SU-DHL-6 (cell line): Measurements from ENCODE around the gene ERAP2.
A peak's percentile ranks its signal among the peaks of the same experiment; 100 is the strongest.

Experiments used
- H2AFZ ChIP-seq: fragments of 200-600 bp; sonication (generic); 2 replicates; pipeline ENCODE4 v1.6.1; 2014; ENCODE audit warnings: low read depth, mild to moderate bottlenecking, moderate library complexity, mixed read lengths, antibody characterized with exemption, low read length; ENCODE audit not compliant: severe bottlenecking
- H3F3A ChIP-seq: fragments of 200-600 bp; shearing (Covaris generic); 2 replicates; pipeline ENCODE4 v1.6.0; 2016; ENCODE audit warnings: antibody characterized with exemption, mild to moderate bottlenecking; ENCODE audit not compliant: insufficient read depth
- H3K27ac ChIP-seq: fragments of 200-600 bp; sonication (generic); 2 replicates; pipeline ENCODE4 v1.5.1; 2016; ENCODE audit warnings: low read depth, mild to moderate bottlenecking, low read length, moderate library complexity, mixed read lengths
- H3K27me3 ChIP-seq: fragments of 200-600 bp; sonication (generic), shearing (Covaris generic); 2 replicates; pipeline ENCODE4 v1.6.0; 2014; ENCODE audit warnings: mild to moderate bottlenecking, low read length
- H3K36me3 ChIP-seq: fragments of 200-600 bp; sonication (generic); 2 replicates; pipeline ENCODE4 v1.6.1; 2014; ENCODE audit warnings: mild to moderate bottlenecking, low read length, mixed read lengths
- H3K4me2 ChIP-seq: fragments of 300-600, 200-600 bp; shearing (Covaris generic), sonication (generic); 2 replicates; pipeline ENCODE4 v1.6.0; 2014; ENCODE audit warnings: low read length, low read depth, mild to moderate bottlenecking; ENCODE audit not compliant: poor library complexity, severe bottlenecking
- H3K4me3 ChIP-seq: fragments of 200-600 bp; sonication (generic); 2 replicates; pipeline ENCODE4 v1.5.1; 2014; ENCODE audit warnings: antibody characterized with exemption, low read length, mild to moderate bottlenecking, mixed read lengths; ENCODE audit not compliant: insufficient read depth, poor library complexity, severe bottlenecking
- H3K79me2 ChIP-seq: fragments of 200-600 bp; sonication (generic); 2 replicates; pipeline ENCODE4 v1.6.1; 2014; ENCODE audit warnings: mild to moderate bottlenecking, low read length, moderate library complexity; ENCODE audit not compliant: insufficient read depth
- H3K9ac ChIP-seq: fragments of 200-600 bp; sonication (generic); 2 replicates; pipeline ENCODE4 v1.7.0; 2014; ENCODE audit warnings: mild to moderate bottlenecking, low read length
- H3K9me2 ChIP-seq: fragments of 200-600 bp; sonication (generic); replicated peaks from 2 replicates; pipeline ENCODE4 v1.6.1; 2014; ENCODE audit warnings: low read length; ENCODE audit not compliant: insufficient read depth
- H3K9me3 ChIP-seq: fragments of 200-600 bp; sonication (generic); 2 replicates; pipeline ENCODE4 v1.6.1; 2014; ENCODE audit warnings: low read length, mixed read lengths; ENCODE audit not compliant: insufficient read depth
- H4K20me1 ChIP-seq: fragments of 200-600 bp; sonication (generic); 2 replicates; pipeline ENCODE4 v1.6.1; 2014; ENCODE audit warnings: low read depth, mild to moderate bottlenecking, antibody characterized with exemption, low read length, moderate library complexity, mixed read lengths
- EZH2phosphoT487 ChIP-seq: fragments of 200-600 bp; sonication (generic), shearing (Covaris generic); conservative IDR thresholded peaks from 2 replicates; pipeline ENCODE4 v1.6.1; 2018; ENCODE audit warnings: mild to moderate bottlenecking, antibody characterized with exemption, low read length, moderate library complexity, mixed read lengths
- TF ChIP-seq, protein P1 (sequence below): fragments of 200-600 bp; sonication (generic); IDR thresholded peaks from one replicate; pipeline ENCODE4 v1.5.1; 2017; ENCODE audit warnings: antibody characterized with exemption, mild to moderate bottlenecking, low read length, moderate library complexity; ENCODE audit not compliant: insufficient read depth, poor library complexity, severe bottlenecking

The ERAP2 gene

DNA sequence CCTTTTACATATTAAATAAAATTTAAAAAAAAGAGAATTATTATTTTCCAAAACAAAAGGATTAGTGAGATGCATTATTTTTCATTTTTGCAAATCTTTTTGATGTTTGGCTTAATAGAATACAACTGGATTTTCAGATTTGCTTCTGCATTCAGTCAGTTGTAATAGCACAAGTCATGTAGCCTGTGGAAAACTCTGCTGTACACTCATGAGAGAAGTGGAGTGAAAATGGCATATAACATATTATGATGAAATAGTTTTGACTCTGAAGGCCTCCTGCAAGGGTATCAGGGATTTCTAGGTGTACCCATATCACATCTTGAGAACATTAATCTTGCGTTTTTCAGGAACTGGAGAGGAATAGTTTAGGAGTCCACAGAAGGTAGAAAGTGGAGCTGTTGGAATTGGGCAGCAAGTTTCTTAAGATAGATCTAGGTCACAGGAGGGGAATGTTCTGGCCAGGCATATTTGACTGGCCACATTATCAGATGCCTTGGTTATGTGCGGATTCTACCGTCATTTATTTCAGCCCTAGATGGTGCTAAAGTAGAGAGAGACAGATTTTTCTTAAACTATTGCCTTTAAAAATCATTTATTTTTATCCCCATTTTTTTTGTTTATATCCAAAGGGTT lies 75.9 kb downstream of the ERAP2 start:
- Histone ChIP-seq H3F3A (peaks cover 45% of the 10 kb centered on the region), H3K27ac (peak overlapping the region; percentile 52; the same call in 1 of the 2 replicates), H3K9ac (no peak overlapping the region), H3K4me3 (no peak overlapping the region), H3K9me2 (no peaks in the 10 kb centered on the region), H3K9me3 (no peaks in the 10 kb centered on the region), H4K20me1 (0 out of 2 replicates have a peak, but pooled peaks cover 10% of the 10 kb centered on the region), H2AFZ (no peak overlapping the region), H3K27me3 (no peaks in the 10 kb centered on the region), H3K4me2 (peak overlapping the region; percentile 28), H3K79me2 (peaks cover 96% of the 10 kb centered on the region), H3K36me3 (peaks cover 8% of the 10 kb centered on the region)
- no peak for TF ChIP-seq EZH2phosphoT487

DNA sequence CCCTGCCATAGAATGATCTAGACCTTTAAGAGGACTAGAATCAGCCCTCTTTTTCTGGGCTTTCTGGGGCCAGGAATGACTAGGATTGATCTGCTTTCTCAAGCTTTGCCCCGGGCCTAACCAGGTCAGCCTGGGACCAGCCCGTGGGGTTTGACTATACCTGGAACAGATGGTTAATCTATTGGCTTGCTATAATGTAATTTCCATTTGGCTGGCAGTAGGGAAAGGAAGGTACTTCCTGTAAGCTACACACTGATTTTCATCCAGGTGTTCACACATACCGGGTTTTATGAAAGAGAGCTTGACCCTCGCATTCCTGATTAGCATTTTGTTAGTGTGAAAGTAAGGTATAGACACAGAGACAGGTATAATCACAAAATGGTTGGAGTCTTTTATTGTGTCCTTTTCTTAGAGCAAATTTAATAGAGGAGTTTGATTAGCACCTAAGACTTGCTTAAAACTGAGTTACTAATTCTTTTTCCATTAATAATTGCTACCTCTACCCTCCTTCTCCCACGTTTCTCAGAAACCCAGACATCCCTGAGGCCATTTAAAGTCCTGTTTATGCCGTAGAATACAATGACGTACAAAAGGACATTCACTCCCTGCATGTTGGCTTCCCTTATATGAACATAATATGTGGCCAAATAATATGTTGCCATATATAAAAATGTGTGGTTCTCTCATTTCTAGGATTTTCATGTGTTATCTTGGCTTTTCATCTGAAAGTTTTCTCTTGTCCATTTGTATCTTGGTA lies 76.9 kb downstream of the ERAP2 start:
- Histone ChIP-seq H3F3A (peaks cover 53% of the 10 kb centered on the region), H3K27me3 (no peaks in the 10 kb centered on the region), H3K36me3 (peaks cover 5% of the 10 kb centered on the region), H3K27ac (peak overlapping the region; percentile 52; the same call in 1 of the 2 replicates), H3K9ac (peak overlapping the region; percentile 10; the same call in 1 of the 2 replicates), H3K4me2 (peak overlapping the region; percentile 28), H3K9me3 (no peaks in the 10 kb centered on the region), H4K20me1 (0 out of 2 replicates have a peak, but pooled peaks cover 10% of the 10 kb centered on the region), H3K79me2 (peaks cover 96% of the 10 kb centered on the region), H3K9me2 (no peaks in the 10 kb centered on the region), H3K4me3 (no peak overlapping the region), H2AFZ (no peak overlapping the region)
- no peak for TF ChIP-seq EZH2phosphoT487
- TF ChIP-seq, protein P1, sequence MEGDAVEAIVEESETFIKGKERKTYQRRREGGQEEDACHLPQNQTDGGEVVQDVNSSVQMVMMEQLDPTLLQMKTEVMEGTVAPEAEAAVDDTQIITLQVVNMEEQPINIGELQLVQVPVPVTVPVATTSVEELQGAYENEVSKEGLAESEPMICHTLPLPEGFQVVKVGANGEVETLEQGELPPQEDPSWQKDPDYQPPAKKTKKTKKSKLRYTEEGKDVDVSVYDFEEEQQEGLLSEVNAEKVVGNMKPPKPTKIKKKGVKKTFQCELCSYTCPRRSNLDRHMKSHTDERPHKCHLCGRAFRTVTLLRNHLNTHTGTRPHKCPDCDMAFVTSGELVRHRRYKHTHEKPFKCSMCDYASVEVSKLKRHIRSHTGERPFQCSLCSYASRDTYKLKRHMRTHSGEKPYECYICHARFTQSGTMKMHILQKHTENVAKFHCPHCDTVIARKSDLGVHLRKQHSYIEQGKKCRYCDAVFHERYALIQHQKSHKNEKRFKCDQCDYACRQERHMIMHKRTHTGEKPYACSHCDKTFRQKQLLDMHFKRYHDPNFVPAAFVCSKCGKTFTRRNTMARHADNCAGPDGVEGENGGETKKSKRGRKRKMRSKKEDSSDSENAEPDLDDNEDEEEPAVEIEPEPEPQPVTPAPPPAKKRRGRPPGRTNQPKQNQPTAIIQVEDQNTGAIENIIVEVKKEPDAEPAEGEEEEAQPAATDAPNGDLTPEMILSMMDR, result no peak

DNA sequence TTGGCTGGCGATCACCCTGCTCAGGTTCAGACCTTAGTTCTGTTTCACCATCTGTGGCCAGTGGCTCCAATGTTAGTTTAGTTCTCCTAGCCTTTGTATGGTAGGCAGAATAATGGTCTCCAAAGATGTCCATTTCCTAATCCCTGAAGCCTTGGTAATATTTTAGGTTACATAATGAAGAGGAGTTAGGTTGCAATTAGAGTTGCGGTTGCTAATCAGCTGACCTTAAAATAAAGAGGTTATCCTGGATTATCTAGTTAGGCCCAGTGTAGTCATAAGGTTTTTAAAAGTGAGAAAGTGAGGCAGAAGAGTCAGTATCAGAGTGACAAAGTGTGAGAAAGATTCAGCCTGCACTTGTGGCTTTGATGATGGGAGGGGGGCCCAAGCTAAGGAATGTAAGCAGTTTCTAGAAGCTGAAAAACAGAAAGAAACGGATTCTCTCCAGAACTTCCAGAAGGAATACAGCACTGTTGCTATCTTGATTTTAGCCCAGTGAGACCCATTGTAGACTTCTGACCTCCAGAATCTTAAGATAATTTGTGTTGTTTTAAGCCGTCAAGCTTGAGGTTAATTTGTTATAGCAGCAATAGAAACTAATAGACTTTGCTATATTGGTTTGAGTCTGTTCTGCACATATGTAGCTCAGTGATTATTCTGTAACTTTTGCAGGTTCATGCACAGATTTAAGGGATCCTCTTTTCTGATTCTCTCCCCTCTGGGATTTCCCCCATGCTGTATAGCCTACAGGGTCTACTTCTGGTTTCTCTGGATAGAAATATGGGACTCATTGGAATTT lies 81.2 kb downstream of the ERAP2 start:
- Histone ChIP-seq H3K27ac (peak overlapping the region; percentile 99), H4K20me1 (no peaks in the 10 kb centered on the region), H3K4me2 (peak overlapping the region; percentile 90), H3K36me3 (peaks cover 13% of the 10 kb centered on the region), H3K4me3 (peak overlapping the region; percentile 93), H3K27me3 (no peaks in the 10 kb centered on the region), H3F3A (peaks cover 76% of the 10 kb centered on the region), H3K9ac (peak overlapping the region; percentile 89), H3K9me2 (no peaks in the 10 kb centered on the region), H3K79me2 (peaks cover 94% of the 10 kb centered on the region), H2AFZ (no peak overlapping the region), H3K9me3 (no peaks in the 10 kb centered on the region)
- TF ChIP-seq EZH2phosphoT487, result no peak
- TF ChIP-seq, protein P1, result no peak
